Measurements from ENCODE around the gene LRIT2. TPM values are rescaled to one million over a fixed set of nuclear protein-coding genes. Genes with fewer than 3 reads are reported as not detected.

The LRIT2 gene
- polyA plus RNA-seq, 1 donor, result not detected

- no peaks in the 10 kb centered on the region for H3K4me1 ChIP-seq (ENCODE audit: control insufficient read depth, insufficient read depth, low read length)
- WGBS (ENCODE audit: insufficient coverage, low lambda C conversion rate), result no CpG with 5 or more reads among the region's 3 CpGs
These were observed 1.3 kb upstream of the LRIT2 start for GRCh38 chr10:84226616-84227015.

DNA sequence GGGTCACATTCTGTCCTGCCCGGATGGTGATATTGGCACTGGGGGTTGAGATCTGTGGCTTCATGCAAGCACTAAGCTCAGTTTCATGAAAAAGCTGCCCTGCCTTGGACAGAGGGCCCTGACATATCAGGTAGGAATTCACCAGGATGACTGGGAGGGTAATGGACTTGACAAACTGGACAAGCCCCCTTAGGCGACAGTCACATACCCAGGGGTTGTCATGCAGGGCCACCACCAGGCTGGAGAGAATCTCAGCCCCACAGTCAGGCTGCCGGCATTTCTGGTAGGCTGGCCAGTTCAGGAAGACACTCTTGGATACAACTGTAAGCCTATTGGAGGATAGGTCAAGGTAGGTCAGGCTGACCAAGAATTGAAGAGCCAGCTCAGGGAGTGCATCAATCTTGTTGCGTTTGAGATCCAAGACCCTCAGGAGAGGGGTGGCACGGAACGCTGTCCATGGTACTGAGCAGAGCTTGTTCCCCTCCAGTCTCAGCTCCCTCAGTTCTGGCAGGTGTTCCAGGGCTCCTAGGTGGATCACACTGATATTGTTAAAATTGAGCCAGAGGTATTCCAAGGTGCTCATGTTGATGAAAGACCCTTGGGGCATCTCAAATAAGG is 824 bp downstream of the LRIT2 start:
- no CpG with 5 or more reads among the region's 6 CpGs for WGBS (ENCODE audit: insufficient coverage, low lambda C conversion rate)
- Histone ChIP-seq H3K4me1 (ENCODE audit: control insufficient read depth, insufficient read depth, low read length) (no peaks in the 10 kb centered on the region), H3K4me3 (ENCODE audit: low read length) (no peak overlapping the region), H3K27me3 (ENCODE audit: control insufficient read depth, insufficient read depth, low read length) (peaks cover 2% of the 10 kb centered on the region), H3K36me3 (ENCODE audit: control insufficient read depth, insufficient read depth, low read length) (no peaks in the 10 kb centered on the region), H3K27ac (ENCODE audit: low read length) (no peak overlapping the region), H3K9me3 (ENCODE audit: control insufficient read depth, low read depth, low read length) (no peaks in the 10 kb centered on the region)
- DNase-seq, result no peak

More at GRCh38 chr10:84226616-84227015, 1.3 kb upstream of the LRIT2 start:
- no peaks in the 10 kb centered on the region for H3K9me3 ChIP-seq (ENCODE audit: control insufficient read depth, low read depth, low read length)
- no peaks in the 10 kb centered on the region for H3K27me3 ChIP-seq (ENCODE audit: control insufficient read depth, insufficient read depth, low read length)
- DNase-seq, result no peak
- no peak overlapping the region for H3K4me3 ChIP-seq (ENCODE audit: low read length)
- no peaks in the 10 kb centered on the region for H3K36me3 ChIP-seq (ENCODE audit: control insufficient read depth, insufficient read depth, low read length)
- no peak overlapping the region for H3K27ac ChIP-seq (ENCODE audit: low read length)

DNA sequence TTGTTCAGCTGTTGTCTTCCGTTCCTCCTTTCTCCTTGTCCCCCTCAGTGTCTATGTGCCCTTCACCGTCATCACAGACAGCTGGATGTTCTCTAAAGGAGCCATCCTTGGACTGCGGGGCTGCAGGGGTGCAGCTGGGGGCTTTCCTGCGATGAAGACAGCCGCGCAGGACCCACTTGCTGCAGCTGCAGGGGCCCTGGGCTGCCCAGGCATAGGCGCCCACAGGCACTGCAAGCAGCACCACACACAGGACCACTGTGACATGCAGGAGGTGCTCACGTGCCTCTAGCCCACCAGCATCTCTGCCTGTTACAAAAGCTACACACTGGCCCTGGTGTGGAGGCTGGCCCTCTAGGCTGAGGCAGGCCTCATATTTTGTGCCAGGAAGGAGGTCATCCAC is 3.4 kb downstream of the LRIT2 start:
- no peaks in the 10 kb centered on the region for H3K4me1 ChIP-seq (ENCODE audit: control insufficient read depth, insufficient read depth, low read length)
- H3K27ac ChIP-seq (ENCODE audit: low read length), result no peak overlapping the region
- whole genome bisulfite sequencing (ENCODE audit: insufficient coverage, low lambda C conversion rate), result no CpG with 5 or more reads among the region's 8 CpGs
- H3K9me3 ChIP-seq (ENCODE audit: control insufficient read depth, low read depth, low read length), result no peaks in the 10 kb centered on the region
- DNase-seq, result no peak
- H3K27me3 ChIP-seq (ENCODE audit: control insufficient read depth, insufficient read depth, low read length), result peaks cover 2% of the 10 kb centered on the region
- H3K4me3 ChIP-seq (ENCODE audit: low read length), result no peak overlapping the region
- no peaks in the 10 kb centered on the region for H3K36me3 ChIP-seq (ENCODE audit: control insufficient read depth, insufficient read depth, low read length)

DNA sequence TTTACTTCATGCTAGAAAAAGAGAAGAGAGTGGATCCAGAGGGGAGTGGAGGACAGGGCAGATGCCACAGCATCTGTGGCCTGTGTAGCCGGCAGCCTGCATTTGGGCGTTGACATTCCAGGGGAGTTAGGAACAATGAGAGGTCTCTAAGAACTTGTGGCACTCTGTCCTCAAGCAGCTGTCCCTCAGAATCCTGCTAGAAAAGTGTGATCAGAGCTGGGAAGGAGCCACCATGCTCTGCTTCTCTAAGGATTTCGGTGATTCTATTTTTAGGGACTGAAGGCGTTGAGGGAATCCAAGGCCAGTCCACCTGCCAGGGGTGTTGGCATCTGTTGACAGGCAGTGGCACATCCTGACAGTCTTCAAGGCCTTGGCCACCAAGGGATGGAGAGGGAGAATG is 7.6 kb downstream of the LRIT2 start:
- Histone ChIP-seq H3K4me1 (ENCODE audit: control insufficient read depth, insufficient read depth, low read length) (no peaks in the 10 kb centered on the region), H3K27ac (ENCODE audit: low read length) (no peak overlapping the region), H3K4me3 (ENCODE audit: low read length) (no peak overlapping the region), H3K36me3 (ENCODE audit: control insufficient read depth, insufficient read depth, low read length) (no peaks in the 10 kb centered on the region), H3K27me3 (ENCODE audit: control insufficient read depth, insufficient read depth, low read length) (peaks cover 2% of the 10 kb centered on the region), H3K9me3 (ENCODE audit: control insufficient read depth, low read depth, low read length) (peaks cover 2% of the 10 kb centered on the region)
- whole genome bisulfite sequencing (ENCODE audit: insufficient coverage, low lambda C conversion rate), result no CpG with 5 or more reads among the region's 4 CpGs
- no peak for DNase-seq

DNA sequence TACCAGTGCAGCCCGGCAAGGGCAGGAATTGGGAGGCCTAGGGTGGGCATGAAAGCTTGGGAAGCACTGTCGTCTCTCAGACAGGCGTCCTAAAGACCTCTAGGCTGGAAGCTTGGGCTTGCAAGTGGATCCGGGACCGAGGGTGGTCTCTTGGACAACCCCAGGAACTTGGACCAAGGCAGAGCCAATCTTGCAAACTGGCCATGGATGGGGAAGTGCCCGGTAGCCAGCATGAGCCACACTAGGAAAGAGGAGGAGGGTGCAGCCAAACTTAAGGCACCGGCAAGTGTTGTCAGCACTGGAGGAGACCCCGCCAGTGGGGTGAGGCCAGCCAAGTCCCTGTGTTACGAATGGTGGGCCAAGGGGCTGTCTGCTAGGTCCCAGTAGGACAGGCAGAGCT is 8.5 kb downstream of the LRIT2 start:
- WGBS (ENCODE audit: insufficient coverage, low lambda C conversion rate), result no CpG with 5 or more reads among the region's 9 CpGs
- H3K4me1 ChIP-seq (ENCODE audit: control insufficient read depth, insufficient read depth, low read length), result no peaks in the 10 kb centered on the region
- H3K9me3 ChIP-seq (ENCODE audit: control insufficient read depth, low read depth, low read length), result peaks cover 2% of the 10 kb centered on the region
- H3K4me3 ChIP-seq (ENCODE audit: low read length), result no peak overlapping the region
- no peaks in the 10 kb centered on the region for H3K36me3 ChIP-seq (ENCODE audit: control insufficient read depth, insufficient read depth, low read length)
- no peak overlapping the region for H3K27ac ChIP-seq (ENCODE audit: low read length)
- peaks cover 2% of the 10 kb centered on the region for H3K27me3 ChIP-seq (ENCODE audit: control insufficient read depth, insufficient read depth, low read length)
- no peak for DNase-seq

DNA sequence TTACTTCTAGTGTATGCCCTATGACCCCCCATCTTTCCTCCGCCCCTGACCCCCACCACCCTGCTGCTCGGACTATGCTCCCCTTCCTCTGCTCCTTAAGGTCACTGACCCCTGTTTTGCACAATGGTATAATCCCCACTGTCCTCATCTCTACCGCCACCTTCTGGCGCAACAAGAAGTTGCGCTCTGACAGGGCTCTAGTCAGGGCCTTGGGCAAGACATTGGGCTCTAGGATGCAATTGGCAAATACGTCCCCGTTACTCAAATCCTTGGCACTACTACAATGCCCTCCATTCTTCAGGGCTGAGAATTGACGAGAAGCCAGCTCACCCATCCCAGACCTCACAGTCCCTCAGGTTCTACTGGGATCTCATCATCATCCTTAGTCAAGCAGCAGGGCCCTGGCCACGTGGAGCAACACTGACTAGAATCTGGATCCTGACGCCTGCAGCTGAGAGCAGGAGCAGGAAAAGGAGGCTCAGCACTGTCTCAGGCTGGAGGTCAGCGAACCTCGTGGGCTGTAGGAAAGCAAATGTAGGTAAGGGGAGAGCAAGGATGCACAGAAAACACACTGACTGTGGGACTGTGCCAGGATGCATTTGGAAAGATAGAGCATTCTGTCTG is 10.6 kb downstream of the LRIT2 start:
- H3K4me1 ChIP-seq (ENCODE audit: control insufficient read depth, insufficient read depth, low read length), result no peaks in the 10 kb centered on the region
- H3K4me3 ChIP-seq (ENCODE audit: low read length), result no peak overlapping the region
- DNase-seq, result no peak
- 100% methylated on average over 1 of the region's 12 CpGs for WGBS (ENCODE audit: insufficient coverage, low lambda C conversion rate)
- H3K27ac ChIP-seq (ENCODE audit: low read length), result no peak overlapping the region
- peaks cover 2% of the 10 kb centered on the region for H3K9me3 ChIP-seq (ENCODE audit: control insufficient read depth, low read depth, low read length)
- H3K27me3 ChIP-seq (ENCODE audit: control insufficient read depth, insufficient read depth, low read length), result no peaks in the 10 kb centered on the region
- H3K36me3 ChIP-seq (ENCODE audit: control insufficient read depth, insufficient read depth, low read length), result no peaks in the 10 kb centered on the region

GRCh38 chr10:84214046-84214572 is 11.2 kb downstream of the LRIT2 start:
- no peak overlapping the region for H3K4me3 ChIP-seq (ENCODE audit: low read length)
- no peaks in the 10 kb centered on the region for H3K4me1 ChIP-seq (ENCODE audit: control insufficient read depth, insufficient read depth, low read length)
- no peak overlapping the region for H3K27ac ChIP-seq (ENCODE audit: low read length)
- no peaks in the 10 kb centered on the region for H3K27me3 ChIP-seq (ENCODE audit: control insufficient read depth, insufficient read depth, low read length)
- no CpG with 5 or more reads among the region's 25 CpGs for WGBS (ENCODE audit: insufficient coverage, low lambda C conversion rate)
- H3K36me3 ChIP-seq (ENCODE audit: control insufficient read depth, insufficient read depth, low read length), result no peaks in the 10 kb centered on the region
- no peak for DNase-seq
- H3K9me3 ChIP-seq (ENCODE audit: control insufficient read depth, low read depth, low read length), result peaks cover 2% of the 10 kb centered on the region

GRCh38 chr10:84213076-84213475 is 12.3 kb downstream of the LRIT2 start:
- DNase-seq, result no peak
- Histone ChIP-seq H3K36me3 (ENCODE audit: control insufficient read depth, insufficient read depth, low read length) (no peaks in the 10 kb centered on the region), H3K27me3 (ENCODE audit: control insufficient read depth, insufficient read depth, low read length) (no peaks in the 10 kb centered on the region), H3K4me1 (ENCODE audit: control insufficient read depth, insufficient read depth, low read length) (no peaks in the 10 kb centered on the region), H3K9me3 (ENCODE audit: control insufficient read depth, low read depth, low read length) (peaks cover 2% of the 10 kb centered on the region), H3K27ac (ENCODE audit: low read length) (no peak overlapping the region), H3K4me3 (ENCODE audit: low read length) (no peak overlapping the region)
- WGBS (ENCODE audit: insufficient coverage, low lambda C conversion rate), result no CpG with 5 or more reads among the region's 11 CpGs

GRCh38 chr10:84212014-84212413 is 13.3 kb downstream of the LRIT2 start:
- no peaks in the 10 kb centered on the region for H3K36me3 ChIP-seq (ENCODE audit: control insufficient read depth, insufficient read depth, low read length)
- no peak overlapping the region for H3K27ac ChIP-seq (ENCODE audit: low read length)
- WGBS (ENCODE audit: insufficient coverage, low lambda C conversion rate), result 100% methylated on average over 1 of the region's 5 CpGs
- no peak overlapping the region for H3K4me3 ChIP-seq (ENCODE audit: low read length)
- H3K27me3 ChIP-seq (ENCODE audit: control insufficient read depth, insufficient read depth, low read length), result no peaks in the 10 kb centered on the region
- H3K9me3 ChIP-seq (ENCODE audit: control insufficient read depth, low read depth, low read length), result peaks cover 2% of the 10 kb centered on the region
- DNase-seq, result no peak
- H3K4me1 ChIP-seq (ENCODE audit: control insufficient read depth, insufficient read depth, low read length), result no peaks in the 10 kb centered on the region

DNA sequence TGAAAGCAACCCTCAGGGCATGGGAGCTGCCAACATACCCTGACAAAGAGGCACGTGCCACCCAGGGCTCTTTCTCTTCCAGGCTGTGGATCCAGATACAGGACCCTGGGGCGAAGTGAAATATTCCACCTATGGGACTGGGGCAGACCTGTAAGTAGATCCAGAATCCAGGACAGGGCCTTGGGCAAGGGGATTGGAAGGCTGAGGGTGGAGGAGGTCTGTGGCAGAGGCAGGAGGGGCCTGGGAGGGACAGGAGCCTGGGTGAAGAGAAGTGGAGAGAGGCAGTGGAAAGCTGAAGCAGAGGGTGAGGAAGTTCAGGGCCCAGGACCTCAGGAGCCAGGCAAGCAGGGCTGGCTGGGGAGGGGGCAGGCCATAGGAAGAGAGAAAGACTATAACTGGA is 13.8 kb downstream of the LRIT2 start:
- no peak overlapping the region for H3K27ac ChIP-seq (ENCODE audit: low read length)
- H3K27me3 ChIP-seq (ENCODE audit: control insufficient read depth, insufficient read depth, low read length), result no peaks in the 10 kb centered on the region
- peaks cover 1% of the 10 kb centered on the region for H3K4me1 ChIP-seq (ENCODE audit: control insufficient read depth, insufficient read depth, low read length)
- H3K36me3 ChIP-seq (ENCODE audit: control insufficient read depth, insufficient read depth, low read length), result no peaks in the 10 kb centered on the region
- DNase-seq, result no peak
- no peak overlapping the region for H3K4me3 ChIP-seq (ENCODE audit: low read length)
- no CpG with 5 or more reads among the region's 2 CpGs for WGBS (ENCODE audit: insufficient coverage, low lambda C conversion rate)
- H3K9me3 ChIP-seq (ENCODE audit: control insufficient read depth, low read depth, low read length), result peaks cover 2% of the 10 kb centered on the region

- DNase-seq, result no peak
- no peaks in the 10 kb centered on the region for H3K9me3 ChIP-seq (ENCODE audit: control insufficient read depth, low read depth, low read length)
- H3K4me3 ChIP-seq (ENCODE audit: low read length), result no peak overlapping the region
- H3K4me1 ChIP-seq (ENCODE audit: control insufficient read depth, insufficient read depth, low read length), result peaks cover 7% of the 10 kb centered on the region
- no peaks in the 10 kb centered on the region for H3K27me3 ChIP-seq (ENCODE audit: control insufficient read depth, insufficient read depth, low read length)
- no CpG with 5 or more reads among the region's 10 CpGs for WGBS (ENCODE audit: insufficient coverage, low lambda C conversion rate)
- no peak overlapping the region for H3K27ac ChIP-seq (ENCODE audit: low read length)
- H3K36me3 ChIP-seq (ENCODE audit: control insufficient read depth, insufficient read depth, low read length), result no peaks in the 10 kb centered on the region
These were observed 17.3 kb downstream of the LRIT2 start for GRCh38 chr10:84208023-84208422.
